Measurements from ENCODE around the gene NKG7.

Gene NKG7

DNA sequence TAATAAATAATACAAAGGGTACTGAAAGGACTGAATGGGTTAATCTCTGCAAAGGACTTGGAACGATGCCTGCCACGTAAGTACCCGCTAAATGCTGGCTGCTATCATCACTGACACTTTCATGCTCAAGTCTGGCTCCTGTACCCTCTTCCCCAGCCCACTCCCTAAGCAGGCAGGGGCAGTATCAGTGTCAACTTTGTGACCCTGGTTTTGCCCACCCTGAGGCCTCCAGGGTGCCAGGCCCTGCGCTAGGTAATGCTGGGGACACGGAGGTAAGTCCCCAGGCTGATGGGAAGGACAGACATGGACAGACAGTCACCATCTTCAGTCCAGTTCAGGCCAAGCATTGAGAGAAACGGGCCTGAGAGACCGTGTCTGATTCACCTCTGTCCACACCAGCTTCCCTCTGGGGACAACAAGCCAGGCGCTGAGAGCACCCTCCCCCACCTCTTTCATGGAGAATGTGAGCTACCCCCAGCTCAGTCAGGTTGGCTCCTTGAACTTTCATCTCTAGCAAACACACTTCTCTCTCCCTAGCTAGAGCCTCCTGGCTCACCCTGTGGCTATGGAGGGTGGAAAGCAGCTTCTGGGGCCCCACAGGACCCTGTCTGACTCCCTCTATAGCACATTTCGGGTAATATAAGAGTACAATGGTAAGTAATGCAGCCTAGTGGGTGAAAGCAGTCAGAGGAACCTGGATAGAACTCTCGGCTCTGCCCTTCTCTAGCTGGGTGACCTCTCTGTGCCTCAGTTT is 7.1 kb downstream of the NKG7 start:
- Histone ChIP-seq H3K27me3 (no peaks in the 10 kb centered on the region), H4K20me1 (no peaks in the 10 kb centered on the region), H3K4me2 (peak overlapping the region; percentile 99), H3K9ac (peak overlapping the region; percentile 90), H3K36me3 (no peaks in the 10 kb centered on the region), H3K4me3 (peak overlapping the region; percentile 83), H3K9me3 (no peaks in the 10 kb centered on the region), H3K4me1 (peaks cover 65% of the 10 kb centered on the region), H3K27ac (peak overlapping the region; percentile 93)
- TF ChIP-seq Cebpa-rat (IDR thresholded peaks at IDR 0.05), result no peak

DNA sequence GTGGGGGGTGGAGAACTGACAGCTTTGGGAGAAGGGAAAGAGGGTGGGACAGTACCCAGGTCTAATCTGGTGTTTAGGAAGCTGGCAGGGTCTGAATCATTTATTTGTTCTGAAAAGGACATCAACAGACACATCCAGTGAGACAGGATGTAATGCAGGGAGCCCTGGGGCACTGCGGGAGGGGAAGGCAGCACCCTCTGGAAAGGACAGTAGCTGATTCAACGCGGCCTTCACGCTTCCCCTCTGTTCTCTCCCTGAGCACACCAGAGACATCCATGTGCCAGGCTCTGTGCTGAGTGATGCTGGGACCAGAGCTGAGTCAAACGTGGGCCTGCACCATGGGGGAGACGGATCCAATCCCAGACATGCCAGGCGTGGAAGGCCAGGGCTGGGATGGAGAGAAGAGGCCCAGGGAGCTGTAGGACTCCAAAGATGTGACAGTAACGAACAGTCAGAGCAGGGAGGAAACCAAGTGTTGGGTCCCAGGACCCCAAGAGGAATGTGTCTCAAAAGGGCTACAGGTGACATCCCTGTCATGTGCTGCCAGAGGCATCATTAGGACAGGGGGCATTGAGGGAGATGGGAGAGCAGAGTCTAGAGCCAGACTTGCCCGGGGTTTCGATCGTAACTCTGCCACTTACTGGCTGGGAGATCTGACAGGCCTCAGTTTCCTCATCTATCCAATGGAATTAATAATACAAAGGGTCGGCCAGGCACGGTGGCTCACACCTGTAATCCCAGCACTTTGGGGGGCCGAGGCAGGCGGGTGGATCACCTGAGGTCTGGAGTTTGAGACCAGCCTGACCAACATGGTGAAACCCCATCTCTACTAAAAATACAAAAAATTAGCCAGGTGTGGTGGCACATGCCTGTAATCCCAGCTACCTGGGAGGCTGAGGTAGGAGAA is 8.0 kb downstream of the NKG7 start:
- no peaks in the 10 kb centered on the region for H3K9me3 ChIP-seq
- H3K4me2 ChIP-seq, result peak overlapping the region; percentile 99
- H3K4me1 ChIP-seq, result peaks cover 55% of the 10 kb centered on the region
- no peaks in the 10 kb centered on the region for H4K20me1 ChIP-seq
- no peaks in the 10 kb centered on the region for H3K36me3 ChIP-seq
- TF ChIP-seq Cebpa-rat (IDR thresholded peaks at IDR 0.05), result no peak
- H3K9ac ChIP-seq, result no peak overlapping the region
- H3K4me3 ChIP-seq, result no peak overlapping the region
- no peak overlapping the region for H3K27ac ChIP-seq
- H3K27me3 ChIP-seq, result no peaks in the 10 kb centered on the region

DNA sequence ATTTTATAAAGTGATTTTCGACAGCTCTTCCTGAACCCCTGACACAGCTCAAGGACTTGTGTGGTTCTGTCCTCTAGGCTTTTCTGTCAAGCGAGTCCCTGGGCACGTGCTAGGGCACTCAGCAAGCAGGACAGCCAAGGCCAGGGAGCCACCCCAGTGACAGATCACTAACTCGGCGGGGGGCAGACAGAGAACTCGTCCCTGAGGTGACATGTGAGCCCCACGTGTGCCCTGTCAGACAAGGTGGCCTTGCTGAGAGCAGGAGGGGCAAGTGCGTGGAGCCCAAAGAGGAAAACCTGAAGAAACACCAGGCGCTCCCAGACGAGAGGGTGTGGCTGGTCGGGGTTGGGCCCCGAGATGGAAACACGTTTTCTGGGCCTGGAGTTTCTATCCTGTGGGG is 11.2 kb downstream of the NKG7 start:
- no peak overlapping the region for H3K27ac ChIP-seq
- no peak overlapping the region for H3K9ac ChIP-seq
- H3K4me2 ChIP-seq, result no peak overlapping the region
- no peaks in the 10 kb centered on the region for H3K9me3 ChIP-seq
- H3K27me3 ChIP-seq, result no peaks in the 10 kb centered on the region
- H3K4me1 ChIP-seq, result peaks cover 45% of the 10 kb centered on the region
- H3K36me3 ChIP-seq, result 0 out of 2 replicates have a peak, but pooled peaks cover 4% of the 10 kb centered on the region
- TF ChIP-seq Cebpa-rat (IDR thresholded peaks at IDR 0.05), result no peak
- H4K20me1 ChIP-seq, result no peaks in the 10 kb centered on the region
- no peak overlapping the region for H3K4me3 ChIP-seq

DNA sequence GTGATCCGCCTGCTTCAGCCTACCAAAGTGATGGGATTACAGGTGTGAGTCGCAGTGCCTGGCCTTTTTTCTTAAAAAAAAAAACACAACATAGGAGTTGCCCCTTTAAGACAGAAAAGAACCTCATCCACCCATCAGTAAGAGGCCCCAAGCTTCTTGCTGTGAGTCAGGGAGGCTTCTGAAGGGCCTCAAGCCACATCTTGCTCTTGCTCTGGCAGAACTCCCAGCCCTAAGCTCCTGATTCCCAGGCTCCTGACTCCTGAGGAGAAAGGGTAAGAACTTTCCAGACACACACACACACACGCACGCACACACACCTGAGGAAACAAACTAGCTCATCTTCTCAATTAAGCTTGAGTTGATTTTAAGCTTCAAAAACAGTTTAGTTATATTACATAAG is 13.2 kb downstream of the NKG7 start:
- no peak overlapping the region for H3K9ac ChIP-seq
- 0 out of 2 replicates have a peak, but pooled peaks cover 5% of the 10 kb centered on the region for H3K36me3 ChIP-seq
- no peaks in the 10 kb centered on the region for H3K27me3 ChIP-seq
- no peak overlapping the region for H3K4me2 ChIP-seq
- H3K4me3 ChIP-seq, result no peak overlapping the region
- no peaks in the 10 kb centered on the region for H4K20me1 ChIP-seq
- no peak for TF ChIP-seq Cebpa-rat (IDR thresholded peaks at IDR 0.05)
- no peaks in the 10 kb centered on the region for H3K9me3 ChIP-seq
- peaks cover 30% of the 10 kb centered on the region for H3K4me1 ChIP-seq
- H3K27ac ChIP-seq, result no peak overlapping the region

DNA sequence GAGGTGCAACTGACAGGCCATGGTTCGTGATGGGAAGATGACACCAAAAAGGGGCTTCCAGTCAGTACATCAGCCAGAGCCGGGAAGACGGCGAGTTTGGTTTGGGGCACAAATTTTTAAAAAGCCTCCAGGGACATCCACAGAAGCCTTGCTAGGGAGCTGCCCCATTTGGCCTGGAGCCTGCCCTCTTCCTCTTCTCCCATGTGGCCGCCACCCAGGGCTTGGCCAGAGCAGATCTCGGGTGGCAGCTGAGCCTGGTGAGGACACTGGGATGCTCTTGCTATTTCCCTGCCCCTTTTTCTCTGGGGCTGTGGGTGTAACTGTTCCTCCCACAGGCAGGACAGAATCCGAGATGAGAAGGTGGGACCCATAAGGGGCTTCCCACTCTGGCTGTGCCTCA is 14.5 kb downstream of the NKG7 start:
- Histone ChIP-seq H3K9me3 (no peaks in the 10 kb centered on the region), H4K20me1 (no peaks in the 10 kb centered on the region), H3K4me3 (no peak overlapping the region), H3K27ac (no peak overlapping the region), H3K36me3 (peaks cover 11% of the 10 kb centered on the region; the same call in 1 of the 2 replicates), H3K4me1 (peaks cover 17% of the 10 kb centered on the region), H3K4me2 (no peak overlapping the region), H3K27me3 (no peaks in the 10 kb centered on the region), H3K9ac (no peak overlapping the region)
- TF ChIP-seq Cebpa-rat (IDR thresholded peaks at IDR 0.05), result no peak

DNA sequence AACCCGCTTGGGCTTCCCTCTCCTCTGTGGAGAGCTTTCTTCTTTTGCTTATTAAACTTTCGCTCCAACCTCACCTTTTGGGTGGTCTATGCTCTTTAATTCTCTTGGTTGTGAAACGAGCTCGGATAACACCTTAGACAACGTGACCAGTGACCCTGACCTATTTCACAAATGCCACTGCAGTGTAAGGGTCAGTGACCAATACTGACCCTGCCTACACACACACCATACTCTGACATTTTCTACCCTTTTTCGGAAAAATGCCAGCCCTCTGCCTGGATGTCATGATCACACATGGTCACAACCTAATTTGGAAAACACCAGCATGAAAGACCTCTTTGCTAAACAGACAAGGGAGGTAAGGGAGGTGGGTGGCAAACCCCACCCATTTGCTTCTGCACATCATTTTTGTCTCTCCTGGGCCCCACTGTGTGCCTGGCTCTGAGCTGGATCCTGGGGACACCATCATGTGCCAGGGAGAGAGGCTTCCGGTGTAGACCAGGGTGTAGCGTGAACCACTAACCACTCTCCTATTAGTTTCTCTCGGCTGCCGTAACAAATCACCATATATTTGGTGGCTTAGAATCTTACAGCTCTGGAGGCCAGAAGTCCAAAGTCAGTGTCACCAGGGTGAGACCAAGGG is 16.2 kb downstream of the NKG7 start:
- H3K9me3 ChIP-seq, result no peaks in the 10 kb centered on the region
- H3K4me3 ChIP-seq, result no peak overlapping the region
- H3K9ac ChIP-seq, result no peak overlapping the region
- peaks cover 4% of the 10 kb centered on the region; the same call in 1 of the 2 replicates for H3K4me1 ChIP-seq
- H3K27me3 ChIP-seq, result no peaks in the 10 kb centered on the region
- no peak for TF ChIP-seq Cebpa-rat (IDR thresholded peaks at IDR 0.05)
- H4K20me1 ChIP-seq, result no peaks in the 10 kb centered on the region
- H3K27ac ChIP-seq, result no peak overlapping the region
- H3K4me2 ChIP-seq, result no peak overlapping the region
- peaks cover 27% of the 10 kb centered on the region for H3K36me3 ChIP-seq

DNA sequence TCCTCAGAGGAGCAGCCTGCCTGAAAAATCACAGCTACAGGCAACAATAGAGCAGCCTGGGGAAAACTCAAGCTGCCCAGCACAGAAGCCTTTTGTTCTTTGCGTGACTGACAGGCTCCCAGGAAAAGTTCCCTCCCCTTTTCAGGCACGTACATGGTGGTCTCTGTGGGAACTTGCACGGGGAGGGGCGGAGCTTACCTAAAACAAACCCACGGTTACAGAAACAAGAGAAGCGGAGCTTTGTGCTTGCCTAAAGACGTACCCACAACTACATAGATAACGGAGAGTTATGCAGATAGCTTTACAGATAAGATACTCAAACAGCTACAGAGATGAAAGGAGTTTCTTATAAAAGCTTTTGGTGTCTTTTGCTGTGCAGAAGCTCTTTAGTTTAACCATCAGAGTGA is 17.7 kb downstream of the NKG7 start:
- 0 out of 2 replicates have a peak, but pooled peaks cover 4% of the 10 kb centered on the region for H3K4me1 ChIP-seq
- H3K36me3 ChIP-seq, result peaks cover 41% of the 10 kb centered on the region
- no peak for TF ChIP-seq Cebpa-rat (IDR thresholded peaks at IDR 0.05)
- H3K27me3 ChIP-seq, result no peaks in the 10 kb centered on the region
- H3K27ac ChIP-seq, result no peak overlapping the region
- no peak overlapping the region for H3K4me2 ChIP-seq
- no peak overlapping the region for H3K4me3 ChIP-seq
- no peaks in the 10 kb centered on the region for H3K9me3 ChIP-seq
- no peaks in the 10 kb centered on the region for H4K20me1 ChIP-seq
- H3K9ac ChIP-seq, result peak overlapping the region; percentile 8; the same call in 1 of the 2 replicates

DNA sequence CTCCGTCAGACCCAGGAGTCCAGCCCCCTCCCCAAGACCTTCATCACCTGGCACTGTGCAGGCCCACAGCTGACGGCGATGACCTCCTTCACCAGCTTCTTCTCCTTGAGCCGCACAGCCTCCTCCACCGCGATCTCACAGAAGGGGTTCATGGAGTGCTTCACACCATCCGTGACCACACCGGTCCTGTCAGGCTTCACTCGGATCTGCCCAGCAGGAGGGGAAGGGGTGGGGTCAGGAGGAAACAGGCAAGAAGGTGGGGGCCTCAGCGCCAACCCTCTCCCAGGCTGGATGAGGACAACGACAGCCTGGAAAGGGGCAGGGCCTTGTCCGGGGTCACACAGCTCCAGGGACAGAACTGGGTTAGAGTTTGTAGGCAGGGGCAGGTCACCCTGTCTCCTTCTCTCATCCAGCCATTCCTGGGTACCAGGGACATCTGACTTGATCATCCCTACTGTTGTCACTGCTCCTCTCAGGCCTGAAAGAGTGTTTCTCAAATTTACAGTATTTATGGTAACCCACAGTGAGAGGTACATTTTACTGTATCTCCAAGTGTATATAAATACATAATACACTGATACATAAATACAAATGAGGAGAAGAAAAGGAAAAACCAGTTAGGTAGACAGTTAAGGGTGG is 18.2 kb downstream of the NKG7 start:
- H3K27me3 ChIP-seq, result no peaks in the 10 kb centered on the region
- H3K4me2 ChIP-seq, result no peak overlapping the region
- H3K27ac ChIP-seq, result no peak overlapping the region
- no peak overlapping the region for H3K4me3 ChIP-seq
- no peaks in the 10 kb centered on the region for H4K20me1 ChIP-seq
- peaks cover 45% of the 10 kb centered on the region for H3K36me3 ChIP-seq
- H3K4me1 ChIP-seq, result 0 out of 2 replicates have a peak, but pooled peaks cover 4% of the 10 kb centered on the region
- no peak for TF ChIP-seq Cebpa-rat (IDR thresholded peaks at IDR 0.05)
- no peaks in the 10 kb centered on the region for H3K9me3 ChIP-seq
- H3K9ac ChIP-seq, result peak overlapping the region; percentile 8; the same call in 1 of the 2 replicates

DNA sequence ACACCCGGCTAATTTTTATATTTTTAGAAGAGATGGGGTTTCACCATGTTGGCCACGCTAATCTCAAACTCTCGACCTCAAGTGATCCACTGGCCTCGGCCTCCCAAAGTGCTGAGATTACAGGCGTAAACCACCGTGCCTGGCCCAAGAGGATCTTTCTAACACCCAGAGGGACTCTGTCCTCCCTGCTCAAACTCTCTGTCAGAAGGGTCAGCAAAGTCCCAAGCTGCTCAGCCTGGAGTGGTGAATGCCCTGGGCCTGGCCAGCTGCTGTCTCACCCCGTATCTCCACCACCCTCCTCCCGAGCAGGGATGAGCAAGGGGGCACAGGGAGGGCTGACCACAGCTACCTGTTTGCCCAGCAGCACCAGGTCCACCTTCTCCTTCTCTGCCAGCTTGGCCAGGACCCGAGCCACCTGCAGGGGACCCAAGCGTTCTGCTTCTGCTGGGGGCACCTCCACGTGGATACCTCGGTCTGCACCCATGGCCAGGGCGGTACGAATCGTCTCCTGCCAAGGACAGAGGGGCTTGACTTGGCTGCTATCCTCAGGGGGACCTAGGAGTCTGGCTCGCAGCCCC is 19.6 kb downstream of the NKG7 start:
- Histone ChIP-seq H3K4me1 (0 out of 2 replicates have a peak, but pooled peaks cover under 1% of the 10 kb centered on the region), H3K9me3 (no peaks in the 10 kb centered on the region), H3K36me3 (peaks cover 49% of the 10 kb centered on the region), H3K4me2 (no peak overlapping the region), H3K27ac (no peak overlapping the region), H3K27me3 (no peaks in the 10 kb centered on the region), H3K9ac (no peak overlapping the region), H3K4me3 (no peak overlapping the region), H4K20me1 (no peaks in the 10 kb centered on the region)
- no peak for TF ChIP-seq Cebpa-rat (IDR thresholded peaks at IDR 0.05)

All from BLaER1 (cell line).